Spinal cord (tissue), 10 donors: ENCODE measurements around the gene FAM114A2. TPM values are rescaled to one million over a fixed set of nuclear protein-coding genes. Genes with fewer than 3 reads are reported as not detected.

Experiments
- DNase-seq, 6 donors: peaks; one replicate each; pipeline versions ENCODE4 v3.0.0 to v3.0.0-alpha.2; 2013 to 2015; ENCODE audit warnings: low spot score in 6 of 6, low read depth in 4 of 6
- H3K27ac ChIP-seq: one replicate; pipeline ENCODE4 v1.5.1; 2013; ENCODE audit warnings: low read depth, low read length, control low read depth
- H3K27me3 ChIP-seq: one replicate; pipeline ENCODE4 v1.6.1; 2013; ENCODE audit warnings: low read length; ENCODE audit not compliant: control insufficient read depth, insufficient read depth
- H3K36me3 ChIP-seq: one replicate; pipeline ENCODE4 v1.6.1; 2013; ENCODE audit warnings: low read length; ENCODE audit not compliant: control insufficient read depth, insufficient read depth
- H3K4me1 ChIP-seq: one replicate; pipeline ENCODE4 v1.6.1; 2013; ENCODE audit warnings: low read length; ENCODE audit not compliant: control insufficient read depth, insufficient read depth
- H3K4me3 ChIP-seq: one replicate; pipeline ENCODE4 v1.5.1; 2013; ENCODE audit warnings: low read depth, low read length, control low read depth
- H3K9me3 ChIP-seq: one replicate; pipeline ENCODE4 v1.6.1; 2013; ENCODE audit warnings: low read length; ENCODE audit not compliant: control insufficient read depth, insufficient read depth
- WGBS: methylation state at CpG from one replicate; pipeline ENCODE4 v1.1.5; 2013; ENCODE audit warnings: missing lambda C conversion rate; ENCODE audit not compliant: insufficient coverage; 5-methylcytosine and 5-hydroxymethylcytosine counted together
- polyA plus RNA-seq, 2 donors: library from polyadenylated mRNA; unstranded; fragments of 120-200 nt; gene quantifications; one replicate each; pipeline ENCODE4 v1.2.1, GENCODE V29; 2013; ENCODE audit not compliant: insufficient read length in 2 of 2
- total RNA-seq, 2 donors: library from RNA; depleted of rRNA in 1 of 2; stranded (reverse); fragments of 120-200 nt in 1 of 2; fragments of >200 nt in 1 of 2; gene quantifications; one replicate each; pipeline versions ENCODE4 v1.2.3 to v1.2.4, GENCODE V29; 2013 to 2014
- donor health status: healthy.

The FAM114A2 gene
- total and polyA plus RNA-seq, 4 donors, result 16.4 to 54.3 (median 27.1) TPM

DNA sequence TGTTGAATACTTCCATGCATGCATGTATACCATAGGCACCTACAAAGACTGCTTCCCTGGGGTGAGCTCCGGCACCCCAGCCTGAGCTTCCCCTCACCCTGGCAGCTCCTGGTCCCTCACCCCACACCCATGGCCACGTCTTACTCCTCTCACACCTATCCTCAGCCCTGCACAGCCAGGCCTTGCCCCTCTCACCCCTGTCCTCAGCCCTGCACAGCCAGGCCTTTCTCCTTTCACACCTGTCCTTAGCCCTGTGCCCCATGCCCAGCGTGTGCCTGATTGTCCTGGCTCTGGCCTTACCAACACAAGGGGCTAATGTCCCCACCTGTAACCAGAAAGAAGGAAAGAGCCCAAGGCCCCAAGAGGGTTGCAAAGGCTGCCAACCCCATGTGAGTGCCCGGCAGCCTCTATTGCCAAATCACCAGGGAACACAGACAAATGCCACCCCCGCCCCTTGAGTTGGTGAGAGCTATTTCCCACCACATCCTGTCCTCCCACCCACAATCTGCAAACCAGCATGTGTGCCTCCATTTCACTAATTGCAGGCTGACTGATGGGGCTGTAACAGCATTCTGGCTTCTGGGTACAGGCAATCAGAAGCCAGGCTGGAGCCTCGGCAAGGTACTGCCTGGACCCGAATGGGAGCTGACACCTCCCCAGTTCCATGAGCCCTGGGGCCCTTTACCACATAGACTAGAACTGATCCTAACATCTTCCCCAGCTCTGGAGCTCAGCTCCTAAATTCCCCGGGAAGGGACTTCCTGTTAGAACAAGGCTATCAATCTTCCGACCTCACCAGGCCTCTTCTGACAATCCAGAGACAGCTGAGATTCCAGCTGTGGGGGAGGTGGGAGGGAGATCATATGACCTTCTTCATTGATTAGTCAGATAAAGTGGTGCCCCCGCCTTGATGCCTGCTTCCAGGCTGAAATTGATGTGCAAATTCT, 78.2 kb downstream of the FAM114A2 start:
- Histone ChIP-seq H3K4me1 (peaks cover 23% of the 10 kb centered on the region), H3K9me3 (no peaks in the 10 kb centered on the region), H3K36me3 (no peaks in the 10 kb centered on the region), H3K4me3 (no peak overlapping the region), H3K27ac (no peak overlapping the region), H3K27me3 (no peaks in the 10 kb centered on the region)
- WGBS, result 70% methylated on average over 7 of the region's 10 CpGs
- DNase-seq, result no peak

DNA sequence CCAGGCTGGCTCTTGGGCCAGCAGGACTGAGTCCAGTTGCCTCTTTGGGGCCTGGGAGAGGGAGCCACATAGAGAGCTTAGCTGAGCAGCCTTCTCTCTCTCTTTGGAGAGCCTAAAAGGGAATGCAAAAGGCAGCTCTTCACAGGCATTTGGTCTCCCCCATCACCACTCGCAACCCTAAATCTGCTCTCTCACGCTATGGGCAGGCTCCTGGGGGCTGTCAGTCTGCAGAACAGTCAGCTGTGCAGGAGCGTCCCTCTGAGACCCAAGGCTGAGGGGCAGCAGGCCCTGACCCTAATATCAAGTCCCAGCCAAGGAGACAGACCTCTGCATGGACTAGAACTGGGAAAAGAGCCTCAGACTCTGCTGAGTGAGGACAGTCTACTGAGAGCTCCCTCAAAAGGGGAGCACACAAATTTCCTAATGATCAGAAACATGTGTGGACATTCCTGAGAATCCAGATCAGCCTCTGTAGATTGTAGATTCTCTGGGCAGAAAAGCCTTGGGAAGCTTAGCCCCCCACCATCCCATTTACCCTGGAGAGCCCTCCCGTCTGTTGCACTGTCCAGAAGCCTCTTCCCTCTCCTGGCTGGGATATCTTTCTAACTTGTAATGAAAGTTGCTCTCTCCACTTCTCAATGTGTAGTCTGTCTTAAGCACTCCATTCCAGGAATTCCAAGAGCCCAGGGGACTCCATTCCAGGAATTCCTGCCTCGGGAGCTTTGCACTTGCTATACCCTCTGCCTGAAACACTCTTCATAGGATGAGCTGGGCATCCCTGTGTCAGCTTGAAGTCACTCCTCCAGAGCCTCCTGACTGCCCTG, 79.4 kb downstream of the FAM114A2 start:
- Histone ChIP-seq H3K4me3 (no peak overlapping the region), H3K36me3 (no peaks in the 10 kb centered on the region), H3K9me3 (no peaks in the 10 kb centered on the region), H3K27ac (no peak overlapping the region), H3K27me3 (no peaks in the 10 kb centered on the region), H3K4me1 (peaks cover 18% of the 10 kb centered on the region)
- peak in 1 of 6 donors; percentile 16 for DNase-seq
- WGBS, result 58% methylated on average over 5 of the region's 5 CpGs

DNA sequence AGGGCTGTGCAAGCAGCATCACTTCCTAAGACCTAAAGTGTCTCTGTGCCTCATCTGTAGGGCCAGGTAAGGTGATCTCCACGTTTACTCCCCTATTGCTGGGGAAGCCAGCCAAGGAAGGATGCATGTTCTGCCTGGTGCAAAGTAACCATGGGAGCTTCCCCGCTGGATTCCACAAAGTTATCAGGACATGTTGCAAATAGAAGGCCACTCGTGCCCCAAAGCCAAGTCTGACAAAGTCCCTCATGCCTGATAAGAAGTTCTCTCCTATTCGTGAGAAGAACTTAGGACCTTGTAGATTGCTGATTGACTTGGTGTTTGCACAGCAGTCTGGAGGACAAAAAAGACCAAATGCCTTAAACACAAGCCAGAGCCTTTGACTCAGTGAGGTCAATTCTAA, 81.5 kb downstream of the FAM114A2 start:
- Histone ChIP-seq H3K9me3 (no peaks in the 10 kb centered on the region), H3K27ac (no peak overlapping the region), H3K27me3 (no peaks in the 10 kb centered on the region), H3K4me3 (no peak overlapping the region), H3K36me3 (no peaks in the 10 kb centered on the region), H3K4me1 (peaks cover 14% of the 10 kb centered on the region)
- DNase-seq, result no peak
- 91% methylated on average over 4 of the region's 4 CpGs for WGBS

DNA sequence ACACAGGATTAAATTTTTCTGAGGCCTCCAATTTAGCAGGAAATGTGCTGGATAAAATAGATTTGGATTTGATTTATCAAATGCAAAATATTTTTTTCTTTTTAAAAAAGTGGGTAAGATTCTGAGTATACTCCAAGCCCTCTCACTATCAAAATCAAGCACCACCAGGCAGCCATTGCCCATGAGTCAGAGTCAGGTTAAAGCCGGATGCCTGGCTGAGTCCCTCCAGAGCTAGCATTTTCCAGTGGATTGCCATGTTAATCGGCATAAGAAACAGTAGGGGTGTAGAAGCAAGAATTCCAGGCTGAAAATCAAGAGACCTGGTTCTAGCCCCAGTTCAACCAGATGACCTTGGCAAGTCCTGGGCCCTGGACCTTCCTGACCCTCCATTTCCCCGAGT, 85.3 kb downstream of the FAM114A2 start:
- Histone ChIP-seq H3K9me3 (no peaks in the 10 kb centered on the region), H3K4me1 (no peaks in the 10 kb centered on the region), H3K36me3 (no peaks in the 10 kb centered on the region), H3K27me3 (no peaks in the 10 kb centered on the region), H3K4me3 (no peak overlapping the region), H3K27ac (no peak overlapping the region)
- DNase-seq, result no peak
- WGBS, result 88% methylated on average over 2 of the region's 3 CpGs

DNA sequence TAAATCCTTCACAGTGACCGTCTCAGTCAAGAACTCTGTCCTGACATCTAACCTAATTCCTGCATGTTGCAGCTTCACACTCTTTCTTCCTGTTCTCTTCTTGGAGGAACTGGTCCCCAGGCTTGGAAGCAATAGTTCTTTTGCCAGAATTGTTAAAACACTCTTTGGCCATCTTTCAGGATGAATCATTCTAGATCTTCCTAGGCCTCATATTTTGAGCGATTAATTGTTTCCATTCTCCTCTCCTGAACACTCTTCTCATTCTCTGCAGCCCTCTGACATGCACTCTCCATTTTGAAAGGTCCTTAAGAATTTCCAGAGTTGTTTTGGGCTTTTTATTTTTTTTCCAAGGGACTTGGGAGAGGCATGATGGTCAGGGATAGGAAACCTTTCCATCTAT, 85.8 kb downstream of the FAM114A2 start:
- WGBS, result 91% methylated on average over 2 of the region's 2 CpGs
- no peaks in the 10 kb centered on the region for H3K4me1 ChIP-seq
- H3K4me3 ChIP-seq, result no peak overlapping the region
- no peaks in the 10 kb centered on the region for H3K9me3 ChIP-seq
- no peak overlapping the region for H3K27ac ChIP-seq
- no peaks in the 10 kb centered on the region for H3K27me3 ChIP-seq
- DNase-seq, result no peak
- no peaks in the 10 kb centered on the region for H3K36me3 ChIP-seq

DNA sequence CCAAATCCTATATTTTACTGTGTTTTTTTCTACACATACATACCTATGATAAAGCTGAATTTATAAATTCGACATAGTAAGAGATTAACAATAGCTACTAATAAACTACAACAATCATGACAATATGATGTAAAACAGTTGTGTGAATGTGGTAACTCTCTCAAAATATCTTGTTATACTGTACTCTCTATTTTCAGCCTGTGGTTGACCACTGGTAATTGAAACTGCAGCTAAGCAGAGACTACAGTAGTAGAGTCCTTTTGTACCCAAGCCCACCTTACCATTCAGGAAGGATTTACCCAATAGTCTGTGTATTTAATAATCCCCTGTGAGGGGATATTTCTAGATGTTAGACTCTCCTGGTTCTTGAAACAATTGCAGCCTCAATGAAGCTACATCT, 86.7 kb downstream of the FAM114A2 start:
- WGBS, result no CpG with 5 or more reads among the region's 1 CpG
- H3K36me3 ChIP-seq, result no peaks in the 10 kb centered on the region
- no peaks in the 10 kb centered on the region for H3K9me3 ChIP-seq
- no peak overlapping the region for H3K4me3 ChIP-seq
- no peaks in the 10 kb centered on the region for H3K4me1 ChIP-seq
- DNase-seq, result no peak
- H3K27ac ChIP-seq, result no peak overlapping the region
- H3K27me3 ChIP-seq, result no peaks in the 10 kb centered on the region

DNA sequence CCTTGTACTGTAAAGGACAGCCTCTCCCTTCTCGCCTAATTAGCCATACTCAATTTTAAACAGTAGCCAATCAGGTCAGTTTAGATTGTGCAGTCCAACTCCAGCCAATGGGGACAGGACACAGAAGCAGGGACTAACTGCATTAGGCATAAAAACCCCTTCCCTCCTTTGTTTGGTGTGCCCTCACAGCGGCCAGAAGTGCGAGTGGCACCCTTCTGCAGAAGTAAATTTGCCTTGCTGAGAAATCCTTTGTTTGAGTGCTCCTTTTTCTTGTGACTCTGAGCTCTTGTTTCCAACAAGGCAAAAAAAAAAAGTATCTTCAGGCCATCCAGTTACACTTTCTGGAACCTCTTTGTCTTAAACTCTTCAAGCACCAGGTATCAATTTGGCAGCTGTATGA, 97.4 kb downstream of the FAM114A2 start:
- no peak overlapping the region for H3K4me3 ChIP-seq
- H3K4me1 ChIP-seq, result no peaks in the 10 kb centered on the region
- H3K36me3 ChIP-seq, result no peaks in the 10 kb centered on the region
- no peak overlapping the region for H3K27ac ChIP-seq
- WGBS, result 89% methylated on average over 1 of the region's 3 CpGs
- H3K27me3 ChIP-seq, result no peaks in the 10 kb centered on the region
- H3K9me3 ChIP-seq, result peaks cover 5% of the 10 kb centered on the region
- no peak for DNase-seq

Other genes with a start within 250 kb of the FAM114A2 start
- 100 to 1,000 TPM in 1 of 2 donors, 10 to 100 TPM in 1; 62.2 to 154 TPM for gene MFAP3, start 57 bp upstream of the FAM114A2 start, total RNA-seq
- 10 to 100 TPM; 26.2 to 37.4 TPM for gene MFAP3, start 57 bp upstream of the FAM114A2 start, polyA plus RNA-seq
- 10 to 100 TPM; 17.2 to 31.2 TPM for gene GALNT10, start 151.8 kb upstream of the FAM114A2 start, total RNA-seq
- gene GALNT10, start 151.8 kb upstream of the FAM114A2 start, polyA plus RNA-seq, result 10 to 100 TPM; 21.6 to 23.4 TPM